DMS 273 treated with DMSO at 0.1 percent for 48 hours (cell line): ENCODE data around the gene PCSK7.

Source experiments
- DNase-seq: peaks from one replicate; lab custom pipeline; 2025; lab: John Stamatoyannopoulos, UW

The PCSK7 gene

DNA sequence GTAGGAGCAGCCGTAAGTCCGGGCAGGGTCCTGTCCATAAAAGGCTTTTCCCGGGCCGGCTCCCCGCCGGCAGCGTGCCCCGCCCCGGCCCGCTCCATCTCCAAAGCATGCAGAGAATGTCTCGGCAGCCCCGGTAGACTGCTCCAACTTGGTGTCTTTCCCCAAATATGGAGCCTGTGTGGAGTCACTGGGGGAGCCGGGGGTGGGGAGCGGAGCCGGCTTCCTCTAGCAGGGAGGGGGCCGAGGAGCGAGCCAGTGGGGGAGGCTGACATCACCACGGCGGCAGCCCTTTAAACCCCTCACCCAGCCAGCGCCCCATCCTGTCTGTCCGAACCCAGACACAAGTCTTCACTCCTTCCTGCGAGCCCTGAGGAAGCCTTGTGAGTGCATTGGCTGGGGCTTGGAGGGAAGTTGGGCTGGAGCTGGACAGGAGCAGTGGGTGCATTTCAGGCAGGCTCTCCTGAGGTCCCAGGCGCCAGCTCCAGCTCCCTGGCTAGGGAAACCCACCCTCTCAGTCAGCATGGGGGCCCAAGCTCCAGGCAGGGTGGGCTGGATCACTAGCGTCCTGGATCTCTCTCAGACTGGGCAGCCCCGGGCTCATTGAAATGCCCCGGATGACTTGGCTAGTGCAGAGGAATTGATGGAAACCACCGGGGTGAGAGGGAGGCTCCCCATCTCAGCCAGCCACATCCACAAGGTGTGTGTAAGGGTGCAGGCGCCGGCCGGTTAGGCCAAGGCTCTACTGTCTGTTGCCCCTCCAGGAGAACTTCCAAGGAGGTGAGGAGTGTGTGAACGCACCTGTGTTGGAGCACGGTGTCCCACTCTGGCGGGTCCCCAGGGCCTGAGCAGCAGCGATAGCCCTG lies 32.6 kb downstream of the PCSK7 start, which contains the start of gene TAGLN:
TAGLN (plus strand) TSS at position 318 of the 863 bp plus-strand sequence. CDS start 3,644 bp downstream, outside the sequence.
- no peak for DNase-seq

DNA sequence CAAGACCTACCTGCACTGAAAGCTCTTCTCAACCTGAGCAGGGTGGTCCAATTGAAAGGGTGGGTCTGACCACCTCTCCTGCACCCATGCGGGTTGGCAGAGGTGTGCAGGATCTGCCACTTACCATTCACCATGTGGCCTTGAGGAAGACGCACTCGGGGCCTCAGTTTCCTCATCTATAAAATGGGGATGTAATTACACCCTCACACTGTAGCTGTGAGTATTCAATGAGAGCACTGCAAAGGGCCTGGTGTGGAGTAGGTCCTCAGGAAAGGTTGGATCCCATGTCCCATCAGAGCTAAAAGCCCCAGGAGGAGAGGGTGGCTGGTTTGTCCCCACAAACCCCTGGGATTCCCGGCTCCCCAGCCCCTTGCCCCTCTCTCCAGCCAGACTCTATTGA lies 33.3 kb downstream of the PCSK7 start:
- no peak for DNase-seq

DNA sequence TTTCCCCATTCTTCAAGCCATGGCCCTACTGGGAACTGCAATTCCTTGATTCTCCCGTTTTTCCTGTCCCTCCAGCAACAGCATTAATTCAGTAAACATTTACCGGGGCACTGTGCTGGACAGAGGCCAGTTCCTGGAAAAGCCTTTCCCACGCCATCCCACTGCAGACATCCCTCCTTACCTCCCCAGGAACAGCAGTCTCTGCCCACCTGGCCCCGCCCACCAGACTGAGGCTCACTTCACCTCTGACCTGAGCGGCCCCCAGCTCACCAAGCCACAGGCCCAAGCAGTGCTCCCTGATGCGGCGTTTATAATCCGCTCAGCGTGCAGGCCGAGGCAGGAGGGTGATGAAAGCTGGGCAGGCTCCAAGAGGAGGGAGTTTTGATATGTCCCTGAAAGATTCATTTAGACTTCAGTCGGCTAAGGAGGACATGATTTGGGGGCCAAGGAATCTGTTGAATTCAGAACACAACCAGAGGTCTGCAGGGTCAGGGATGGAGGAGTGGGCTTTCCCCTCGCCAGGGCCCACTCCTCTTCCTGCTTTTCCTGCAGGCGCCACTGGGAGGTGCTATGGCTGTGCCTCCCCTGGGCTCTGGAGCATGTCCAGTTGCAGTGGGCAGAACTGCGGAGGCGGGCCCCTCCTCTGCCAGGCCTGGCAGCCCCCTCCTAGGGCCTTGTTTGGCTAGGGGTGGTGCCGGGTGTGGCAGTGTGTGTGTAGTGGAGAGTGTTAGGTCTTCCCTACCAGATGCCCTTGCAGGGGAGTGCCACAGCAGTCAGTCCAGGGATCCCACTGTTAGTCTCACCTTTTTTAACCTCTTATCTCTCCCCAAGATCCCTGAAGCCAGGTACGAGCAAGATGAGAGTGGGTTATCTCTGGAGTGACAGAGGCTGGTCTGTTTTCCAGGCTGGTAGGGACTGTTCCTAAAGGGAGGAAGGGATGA lies 34.1 kb downstream of the PCSK7 start:
- no peak for DNase-seq

DNA sequence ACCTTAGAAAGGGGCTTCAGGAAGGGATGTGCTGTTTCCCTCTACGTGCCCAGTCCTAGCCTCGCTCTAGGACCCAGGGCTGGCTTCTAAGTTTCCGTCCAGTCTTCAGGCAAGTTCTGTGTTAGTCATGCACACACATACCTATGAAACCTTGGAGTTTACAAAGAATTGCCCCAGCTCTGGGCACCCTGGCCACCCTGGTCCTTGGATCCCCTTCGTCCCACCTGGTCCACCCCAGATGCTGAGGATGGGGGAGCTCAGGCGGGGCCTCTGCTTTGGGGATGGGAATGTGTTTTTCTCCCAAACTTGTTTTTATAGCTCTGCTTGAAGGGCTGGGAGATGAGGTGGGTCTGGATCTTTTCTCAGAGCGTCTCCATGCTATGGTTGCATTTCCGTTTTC lies 34.9 kb downstream of the PCSK7 start:
- DNase-seq = no peak

DNA sequence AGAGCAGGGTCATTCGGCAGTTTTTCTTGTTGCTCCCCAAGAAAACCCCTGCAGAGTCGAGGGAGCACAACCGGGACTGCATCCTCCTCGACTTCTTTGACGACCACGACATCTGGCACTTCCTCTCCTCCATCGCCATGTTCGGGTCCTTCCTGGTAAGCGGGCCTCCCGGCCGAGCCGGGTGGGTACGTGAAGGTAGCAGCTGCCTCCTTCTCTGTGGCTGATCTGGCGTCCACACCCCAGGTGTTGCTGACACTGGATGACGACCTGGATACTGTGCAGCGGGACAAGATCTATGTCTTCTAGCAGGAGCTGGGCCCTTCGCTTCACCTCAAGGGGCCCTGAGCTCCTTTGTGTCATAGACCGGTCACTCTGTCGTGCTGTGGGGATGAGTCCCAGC lies 36.1 kb downstream of the PCSK7 start:
- DNase-seq = no peak

DNA sequence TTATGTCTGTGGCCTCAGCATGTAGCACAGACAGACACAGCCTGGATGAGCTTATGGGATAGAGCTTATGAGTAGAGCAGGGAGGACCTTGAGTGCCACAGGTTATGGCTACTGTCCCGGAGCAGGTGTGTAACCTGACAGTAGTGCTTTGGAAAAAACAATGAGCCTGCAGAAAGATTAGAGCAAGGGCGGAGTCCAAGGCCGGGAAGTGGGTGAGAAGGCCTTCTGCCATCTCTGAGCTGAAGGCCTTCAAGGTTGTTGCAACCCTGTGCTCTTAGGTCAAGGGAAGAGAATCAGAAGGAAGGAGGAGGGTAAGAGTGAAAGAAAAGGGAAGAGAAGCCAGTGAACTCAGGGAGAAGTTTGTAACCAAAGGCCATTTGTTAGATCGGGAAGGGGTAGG lies 36.6 kb downstream of the PCSK7 start:
- DNase-seq = no peak

DNA sequence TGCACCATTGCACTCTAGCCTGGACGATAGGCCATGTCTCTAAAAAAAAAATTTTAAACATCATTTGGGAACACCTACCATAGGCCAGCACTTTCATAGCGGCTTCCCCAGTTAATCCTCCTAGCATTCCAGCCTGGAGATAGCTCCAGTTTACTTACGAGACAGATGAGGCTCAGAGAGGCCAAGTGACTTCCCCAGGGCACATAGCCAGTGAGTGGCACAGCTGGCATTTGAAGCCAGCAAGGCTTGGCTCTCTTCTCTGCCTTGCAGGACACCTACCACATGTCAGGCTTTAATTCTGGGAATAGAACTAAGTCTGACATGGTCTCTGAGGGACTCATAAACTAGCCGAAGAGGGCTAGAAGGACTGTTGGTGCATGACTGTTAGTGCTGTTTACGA lies 37.6 kb downstream of the PCSK7 start:
- DNase-seq = no peak

DNA sequence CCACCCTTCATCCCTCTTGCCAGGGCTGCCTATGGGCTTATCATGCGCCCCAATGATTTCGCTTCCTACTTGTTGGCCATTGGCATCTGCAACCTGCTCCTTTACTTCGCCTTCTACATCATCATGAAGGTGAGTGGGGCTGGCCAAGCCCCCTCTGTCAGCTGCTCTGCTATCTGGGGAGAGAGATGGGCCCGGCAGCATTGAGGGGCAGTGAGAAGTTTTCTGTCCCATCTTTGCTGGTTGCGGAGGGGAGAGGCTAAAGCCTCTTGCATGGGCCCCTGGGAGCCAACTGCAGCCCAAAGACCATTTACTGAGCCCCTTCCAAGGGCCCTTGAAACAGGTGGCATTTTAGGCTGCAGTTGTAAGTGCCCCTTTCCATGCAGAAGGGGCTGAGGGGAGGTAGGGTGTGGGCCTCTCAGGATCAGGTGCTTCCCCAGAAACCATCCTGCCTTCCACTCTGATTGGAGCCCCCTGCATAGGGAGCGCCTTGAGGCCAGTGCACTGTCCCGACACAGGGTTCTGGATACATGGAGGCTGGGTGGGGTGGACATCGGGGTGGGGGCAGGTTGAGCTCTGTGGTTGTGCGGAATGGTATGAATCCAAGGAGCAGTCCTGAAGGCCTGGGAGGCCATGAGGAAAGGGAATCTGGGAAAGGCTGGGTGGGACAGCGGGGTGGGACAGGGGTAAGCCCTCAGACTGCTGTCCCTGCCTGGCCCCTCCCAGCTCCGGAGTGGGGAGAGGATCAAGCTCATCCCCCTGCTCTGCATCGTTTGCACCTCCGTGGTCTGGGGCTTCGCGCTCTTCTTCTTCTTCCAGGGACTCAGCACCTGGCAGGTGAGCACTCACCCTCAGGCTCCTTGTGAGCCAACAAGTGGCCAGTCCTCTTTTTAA lies 38.5 kb downstream of the PCSK7 start:
- DNase-seq = no peak

DNA sequence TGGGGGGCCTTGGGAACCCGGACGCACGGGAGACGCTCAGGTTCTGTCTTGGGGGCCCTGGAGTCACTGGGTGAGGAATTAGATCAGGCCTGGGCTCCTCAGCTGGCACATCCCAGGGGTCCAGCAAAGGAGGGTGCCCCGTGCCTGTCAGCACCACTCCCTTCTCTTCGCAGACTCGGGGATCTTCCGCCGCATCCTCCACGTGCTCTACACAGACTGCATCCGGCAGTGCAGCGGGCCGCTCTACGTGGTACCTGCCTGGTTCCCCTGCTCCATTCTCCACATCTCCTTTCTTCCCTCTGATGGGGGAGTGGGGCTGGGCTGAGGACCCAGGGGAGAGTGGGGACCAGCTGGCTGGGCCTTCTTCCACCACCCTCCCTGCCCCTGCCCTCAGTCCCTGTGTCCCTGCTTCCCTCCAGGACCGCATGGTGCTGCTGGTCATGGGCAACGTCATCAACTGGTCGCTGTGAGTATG lies 39.4 kb downstream of the PCSK7 start:
- DNase-seq = no peak

DNA sequence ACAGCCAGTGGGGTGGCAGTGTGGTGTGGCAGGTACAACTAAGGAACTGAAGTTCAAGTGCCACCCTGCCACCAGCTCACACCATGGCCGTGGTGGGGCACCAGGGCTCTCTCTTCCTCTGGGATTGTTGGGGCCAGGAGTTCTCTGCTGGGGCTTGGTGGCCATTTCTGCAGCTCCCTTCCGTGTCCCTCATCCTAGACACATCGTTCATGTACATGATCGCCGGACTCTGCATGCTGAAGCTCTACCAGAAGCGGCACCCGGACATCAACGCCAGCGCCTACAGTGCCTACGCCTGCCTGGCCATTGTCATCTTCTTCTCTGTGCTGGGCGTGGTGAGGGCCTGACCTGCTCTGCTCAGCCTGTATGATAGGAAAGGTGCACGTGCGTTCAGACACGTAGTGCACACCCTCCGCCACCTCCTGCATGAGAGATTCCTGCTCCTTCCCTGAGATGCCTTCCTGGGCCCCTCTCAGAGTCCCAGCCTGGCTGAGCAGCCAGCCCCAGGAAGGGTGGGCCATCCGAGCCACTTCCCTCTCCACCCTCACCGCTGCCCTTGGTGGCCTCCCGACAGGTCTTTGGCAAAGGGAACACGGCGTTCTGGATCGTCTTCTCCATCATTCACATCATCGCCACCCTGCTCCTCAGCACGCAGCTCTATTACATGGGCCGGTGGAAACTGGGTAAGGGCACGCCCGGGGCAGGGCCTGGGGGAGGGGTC lies 40.0 kb downstream of the PCSK7 start:
- DNase-seq = no peak

DNA sequence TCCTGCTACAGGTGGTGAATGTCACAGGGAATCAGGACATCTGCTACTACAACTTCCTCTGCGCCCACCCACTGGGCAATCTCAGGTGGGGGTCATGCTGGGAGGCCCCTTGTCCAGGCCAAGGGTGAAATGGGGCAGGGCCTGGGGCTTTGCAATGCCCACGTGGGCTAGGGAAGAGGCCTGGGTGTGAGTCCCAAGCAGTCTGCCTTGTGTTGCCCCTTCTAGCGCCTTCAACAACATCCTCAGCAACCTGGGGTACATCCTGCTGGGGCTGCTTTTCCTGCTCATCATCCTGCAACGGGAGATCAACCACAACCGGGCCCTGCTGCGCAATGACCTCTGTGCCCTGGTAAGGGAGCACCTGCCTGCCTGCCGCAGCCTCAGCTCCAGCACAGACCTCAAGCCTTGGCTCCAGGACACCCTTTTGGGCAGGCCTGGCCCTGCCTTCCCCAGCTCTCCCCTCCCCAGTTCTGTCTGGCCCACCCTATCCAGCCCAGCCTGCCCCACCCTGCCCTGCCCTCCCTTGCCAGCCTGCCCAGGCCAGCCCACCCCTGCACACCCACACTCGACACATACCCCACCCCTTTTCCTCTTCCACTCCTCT lies 41.8 kb downstream of the PCSK7 start:
- no peak for DNase-seq

DNA sequence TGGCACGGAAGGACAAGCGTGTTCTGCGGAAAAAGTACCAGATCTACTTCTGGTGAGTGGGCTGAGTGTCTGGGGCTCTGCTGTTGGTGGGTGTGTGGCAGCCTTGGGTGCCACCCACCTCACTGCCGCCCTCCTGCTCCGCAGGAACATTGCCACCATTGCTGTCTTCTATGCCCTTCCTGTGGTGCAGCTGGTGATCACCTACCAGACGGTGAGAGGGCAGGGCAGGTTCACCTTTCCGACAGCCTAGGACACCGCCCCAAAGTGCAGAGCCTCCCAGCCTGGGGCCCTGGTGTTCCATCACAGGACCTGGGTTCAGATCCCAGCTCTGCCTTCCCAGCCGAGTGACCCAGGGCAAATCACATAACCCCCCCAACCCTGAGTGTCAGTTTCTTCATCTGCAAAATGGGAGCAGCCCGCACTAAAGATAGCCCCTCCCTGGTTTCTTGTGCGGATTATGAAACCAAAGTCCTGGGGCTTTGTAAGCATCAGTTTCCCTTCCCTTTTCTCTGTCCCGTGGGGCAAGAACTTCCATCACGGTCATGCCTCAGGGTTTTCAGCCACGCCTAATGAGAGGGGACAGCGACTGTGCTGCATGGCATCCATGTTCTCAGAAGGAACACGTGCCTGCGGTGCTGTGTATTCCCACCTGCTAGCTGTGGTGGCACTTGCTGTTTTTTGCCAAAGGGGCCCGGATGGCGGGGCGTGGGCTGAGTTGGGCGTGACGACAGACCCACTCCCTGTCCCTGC lies 42.5 kb downstream of the PCSK7 start:
- DNase-seq = no peak

DNA sequence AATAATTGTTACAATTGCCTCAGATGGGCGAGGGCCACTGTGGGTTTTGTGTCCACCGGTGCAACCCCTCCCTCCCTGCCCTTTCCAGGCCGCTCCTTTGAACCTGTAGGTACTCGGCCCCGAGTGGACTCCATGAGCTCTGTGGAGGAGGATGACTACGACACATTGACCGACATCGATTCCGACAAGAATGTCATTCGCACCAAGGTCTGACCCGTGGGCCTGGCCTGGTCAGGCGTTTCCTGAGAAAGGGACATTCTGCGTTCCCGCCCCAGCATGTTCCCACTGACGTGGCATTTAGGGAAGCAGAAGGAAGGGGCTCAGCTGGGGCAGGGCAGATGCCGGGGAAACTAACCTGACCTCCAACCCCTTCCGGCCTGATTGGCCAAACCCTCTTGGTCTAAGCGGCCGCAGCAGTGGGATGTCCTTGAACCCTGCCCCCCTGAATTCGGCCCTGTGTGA lies 43.2 kb downstream of the PCSK7 start:
- DNase-seq = no peak

DNA sequence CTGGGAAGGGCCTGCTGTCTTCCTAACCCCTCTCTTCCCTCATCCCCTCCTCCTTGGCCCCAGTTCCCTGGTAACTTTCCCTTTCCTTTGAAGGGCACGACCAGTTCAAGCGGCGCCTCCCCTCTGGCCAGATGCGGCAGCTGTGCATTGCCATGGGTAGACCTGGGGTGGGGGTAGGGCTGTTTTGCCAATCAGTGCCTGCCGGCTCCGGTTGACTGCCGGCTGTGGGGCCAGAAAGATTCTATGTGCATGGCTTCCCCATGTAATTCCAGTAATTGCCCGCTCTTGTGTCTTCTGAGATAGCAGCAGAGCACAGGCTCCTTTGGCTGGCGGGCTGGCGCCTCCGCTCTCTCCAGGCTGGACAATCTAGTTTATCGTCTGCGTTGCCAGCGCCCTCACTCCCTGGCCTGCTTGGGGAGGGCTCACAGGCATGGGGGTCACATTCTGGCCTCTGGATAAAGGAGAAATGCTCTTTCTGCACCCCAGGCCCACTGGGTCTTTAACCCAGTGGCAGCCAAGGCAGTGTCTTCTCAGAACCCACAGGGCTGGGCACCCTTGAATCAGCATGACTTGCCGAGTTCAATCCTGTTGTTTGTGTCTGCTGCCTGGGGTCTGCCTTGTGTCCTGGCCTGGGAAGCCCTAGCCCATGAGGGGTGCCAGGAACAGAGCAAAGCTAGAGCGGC lies 43.9 kb downstream of the PCSK7 start:
- no peak for DNase-seq

DNA sequence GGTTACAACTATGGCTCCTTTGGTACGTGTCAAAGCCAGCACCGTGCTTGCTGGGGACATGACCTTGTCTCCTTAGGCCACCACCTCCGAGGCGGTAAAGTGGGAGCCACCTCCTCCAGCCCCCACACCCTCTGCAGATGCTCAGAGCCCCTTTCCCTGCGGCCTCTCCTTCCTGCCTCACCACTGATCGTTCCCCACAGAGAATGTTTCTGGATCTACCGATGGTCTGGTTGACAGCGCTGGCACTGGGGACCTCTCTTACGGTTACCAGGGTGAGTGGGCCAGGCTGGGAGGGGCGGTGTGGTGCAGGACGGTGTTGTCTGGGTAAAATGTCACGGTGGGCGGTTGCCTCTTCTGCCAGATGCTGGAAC lies 44.5 kb downstream of the PCSK7 start:
- no peak for DNase-seq

DNA sequence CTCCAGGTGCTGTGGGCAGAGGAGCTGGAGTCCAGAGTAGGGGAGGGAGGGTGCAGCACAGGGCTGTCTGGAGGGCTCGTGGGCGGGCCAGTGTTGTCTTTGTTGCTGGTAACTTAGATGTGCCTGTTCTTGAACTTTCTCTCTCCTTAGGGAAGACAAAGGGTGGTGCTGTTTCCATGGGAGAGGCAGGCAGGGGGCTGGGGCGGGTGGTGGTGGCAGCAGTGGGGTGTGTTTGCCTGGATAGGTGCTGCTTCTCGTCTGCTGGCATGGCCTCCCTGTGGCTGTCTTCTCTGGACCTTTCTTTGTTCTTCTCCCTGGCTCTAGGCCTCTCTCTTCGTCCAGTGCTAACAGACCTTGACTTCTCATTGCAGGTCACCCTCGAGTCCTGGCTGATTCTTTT lies 44.9 kb downstream of the PCSK7 start:
- no peak for DNase-seq

DNA sequence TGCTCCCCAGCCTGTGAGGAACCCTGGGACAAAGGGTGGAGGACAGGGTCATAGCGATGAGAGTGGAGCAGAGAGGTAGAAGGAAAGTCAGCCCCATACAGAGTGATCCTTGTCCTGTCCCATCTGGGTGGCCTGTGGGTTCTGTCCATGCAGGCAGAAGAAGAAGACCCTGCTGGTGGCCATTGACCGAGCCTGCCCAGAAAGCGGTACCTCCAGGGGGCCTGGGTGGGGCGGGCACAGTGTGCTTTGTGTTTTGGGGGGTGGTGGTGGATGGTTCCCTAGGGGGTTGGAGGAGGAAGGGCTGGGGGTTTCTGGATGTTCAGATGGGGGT lies 45.5 kb downstream of the PCSK7 start:
- DNase-seq = no peak

DNA sequence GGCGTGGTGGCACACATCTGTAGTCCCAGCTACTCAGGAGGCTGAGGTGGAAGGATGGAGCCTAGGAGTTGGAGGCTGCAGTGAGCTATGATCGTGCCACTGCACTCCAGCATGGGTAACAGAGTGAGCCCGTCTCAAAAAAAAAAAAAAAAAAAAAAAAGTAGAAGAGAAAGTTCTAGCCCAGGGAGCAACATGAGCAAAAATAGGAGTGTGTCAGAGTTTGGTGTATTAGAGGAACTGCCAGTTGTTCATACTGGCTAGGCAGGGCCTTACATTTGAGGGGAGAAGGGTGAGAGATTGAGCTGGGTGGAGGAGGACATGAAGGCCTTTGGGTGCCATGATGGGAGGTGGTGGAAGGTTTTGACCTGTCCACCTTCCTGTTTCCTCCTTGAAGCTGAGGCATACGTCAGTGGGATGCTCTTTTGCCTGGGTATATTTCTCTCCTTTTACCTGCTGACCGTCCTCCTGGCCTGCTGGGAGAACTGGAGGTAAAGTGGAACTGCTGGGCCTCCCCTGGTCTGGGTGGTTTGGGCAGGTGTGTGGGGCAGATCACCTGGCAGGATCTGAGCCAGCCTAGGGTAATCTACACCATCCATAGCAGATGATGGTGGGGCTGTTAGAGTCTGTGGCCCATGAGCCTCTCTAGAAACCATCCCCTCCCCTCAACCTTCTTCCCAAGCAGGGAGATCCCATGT lies 46.0 kb downstream of the PCSK7 start:
- no peak for DNase-seq
